Keratinocyte (primary cell): ENCODE data around the gene FEZF1. TPM values are rescaled to one million over a fixed set of nuclear protein-coding genes. Genes with fewer than 3 reads are reported as not detected.
"Not testable (repeated sequence)": the region's sequence is repeated elsewhere in the genome, so short reads cannot be mapped to it uniquely, and the experiment has no call there.

Experiments
- DNase-seq: peaks from one replicate; pipeline ENCODE4 v3.0.0-alpha.2; 2011; ENCODE audit warnings: low read depth, missing footprints, low spot score
- FAIRE-seq: peaks from 2 replicates; lab custom pipeline; 2011; peaks lifted over from hg19 to GRCh38; lab: Jason Lieb, UNC
- H2AFZ ChIP-seq: 2 replicates; pipeline ENCODE4 v1.6.0; 2012; ENCODE audit warnings: low read length, control low read depth, inconsistent platforms; ENCODE audit not compliant: control insufficient read depth
- H3K27ac ChIP-seq: 2 replicates; pipeline ENCODE4 v1.5.1; 2011; ENCODE audit warnings: low read length; ENCODE audit not compliant: control insufficient read depth, insufficient read depth
- H3K27me3 ChIP-seq: 3 replicates; pipeline ENCODE4 v1.6.0; 2011; ENCODE audit warnings: low read length; ENCODE audit not compliant: control insufficient read depth, insufficient read depth; ENCODE audit errors: extremely low read depth
- H3K36me3 ChIP-seq, 2 experiments: 2 replicates in 1 of 2; 3 replicates in 1 of 2; pipeline ENCODE4 v1.5.1; 2011; ENCODE audit warnings: low read length in 2 of 2, mild to moderate bottlenecking in 1 of 2; ENCODE audit not compliant: control insufficient read depth in 2 of 2, insufficient read depth in 2 of 2; ENCODE audit errors: extremely low read depth in 1 of 2
- H3K4me1 ChIP-seq: 3 replicates; pipeline ENCODE4 v1.5.1; 2011; ENCODE audit warnings: low read length; ENCODE audit not compliant: control insufficient read depth, insufficient read depth; ENCODE audit errors: extremely low read depth
- H3K4me2 ChIP-seq: 3 replicates; pipeline ENCODE4 v1.6.0; 2011; ENCODE audit warnings: low read depth, low read length; ENCODE audit not compliant: control insufficient read depth, insufficient read depth; ENCODE audit errors: extremely low read depth
- H3K4me3 ChIP-seq, 3 experiments: fragments of 200-600 bp in 1 of 3; sonication (generic) in 1 of 3; 2 replicates in 2 of 3; 3 replicates in 1 of 3; pipeline ENCODE4 v1.5.1; 2011 to 2016; ENCODE audit warnings: low read length in 3 of 3, mild to moderate bottlenecking in 3 of 3, control low read depth in 2 of 3, inconsistent platforms in 1 of 3, low read depth in 1 of 3, mixed read lengths in 1 of 3, mixed run types in 1 of 3, moderate library complexity in 1 of 3; ENCODE audit not compliant: control insufficient read depth in 2 of 3, insufficient read depth in 2 of 3; ENCODE audit errors: extremely low read depth in 1 of 3
- H3K79me2 ChIP-seq: 2 replicates; pipeline ENCODE4 v1.6.0; 2012; ENCODE audit warnings: low read length; ENCODE audit not compliant: control insufficient read depth, insufficient read depth
- H3K9ac ChIP-seq: 3 replicates; pipeline ENCODE4 v1.6.0; 2011; ENCODE audit warnings: low read length; ENCODE audit not compliant: control insufficient read depth, insufficient read depth; ENCODE audit errors: extremely low read depth
- H3K9me1 ChIP-seq: 3 replicates; pipeline ENCODE4 v1.6.0; 2011; ENCODE audit warnings: low read length; ENCODE audit not compliant: control insufficient read depth, insufficient read depth; ENCODE audit errors: extremely low read depth
- H3K9me3 ChIP-seq: 2 replicates; pipeline ENCODE4 v1.5.1; 2012; ENCODE audit warnings: low read depth, low read length; ENCODE audit not compliant: control insufficient read depth
- H4K20me1 ChIP-seq: 3 replicates; pipeline ENCODE4 v1.6.0; 2011; ENCODE audit warnings: low read length; ENCODE audit not compliant: control insufficient read depth, insufficient read depth; ENCODE audit errors: extremely low read depth
- CTCF ChIP-seq, 3 experiments: IDR thresholded peaks in 1 of 3; conservative IDR thresholded peaks in 1 of 3; optimal IDR thresholded peaks in 1 of 3; 2 replicates in 2 of 3; 3 replicates in 1 of 3; pipeline versions ENCODE3 to v1.5.1; 2011; ENCODE audit warnings: low read length in 3 of 3, mild to moderate bottlenecking in 3 of 3, moderate library complexity in 2 of 3, control low read depth in 1 of 3, inconsistent platforms in 1 of 3; ENCODE audit not compliant: insufficient read depth in 2 of 3; ENCODE audit errors: extremely low read depth in 1 of 3
- EZH2 ChIP-seq: IDR thresholded peaks from one replicate; pipeline ENCODE4 v1.6.1; 2012; ENCODE audit warnings: inconsistent platforms, mild to moderate bottlenecking, low read length, moderate library complexity
- dilution Hi-C: fragments of 300-500 bp; cut with MboI; formaldehyde crosslinking; loops from one replicate; pipeline ENCODE4 v1.7.0; 2020; ENCODE audit warnings: low sequenced_read_pairs; ENCODE audit not compliant: extremely low pct_ligation_motif_present
- polyA plus RNA-seq, 5 experiments: library from polyadenylated mRNA; depleted of rRNA in 3 of 5; stranded (reverse) in 3 of 5; stranded (forward) in 1 of 5; unstranded in 1 of 5; fragments of >200 nt; gene quantifications; 1 replicate in 1 of 5; 2 replicates in 3 of 5; 3 replicates in 1 of 5; pipeline versions ENCODE4 v1.2.1 to v1.2.3, GENCODE V29; 2011 to 2012; ENCODE audit warnings: missing spikeins in 2 of 5, low read depth in 1 of 5, low replicate concordance in 1 of 5

FEZF1 gene
- polyA plus RNA-seq, 1 donor (not counting 4 experiments of a cell fraction or from before 2014, with no cell fraction given) = not detected

GRCh38 chr7:122289426-122289825 lies 15.1 kb downstream of the FEZF1 start:
- Histone ChIP-seq H3K4me2 (no peak overlapping the region), H3K27me3 (no peaks in the 10 kb centered on the region), H3K27ac (no peak overlapping the region), H3K36me3 (no peaks in the 10 kb centered on the region), H3K4me3 (no peak overlapping the region), H3K9me3 (no peaks in the 10 kb centered on the region), H3K4me1 (no peaks in the 10 kb centered on the region), H4K20me1 (no peaks in the 10 kb centered on the region), H3K9me1 (no peaks in the 10 kb centered on the region), H3K9ac (no peak overlapping the region), H3K79me2 (no peaks in the 10 kb centered on the region), H2AFZ (no peak overlapping the region)
- DNase-seq (no peak), FAIRE-seq (no peak)
- dilution Hi-C loops = no loop called here
- TF ChIP-seq CTCF (optimal IDR thresholded peaks at IDR 0.05 in 1 of 3, IDR thresholded peaks at IDR 0.05 in 1 of 3, conservative IDR thresholded peaks at IDR 0.05 in 1 of 3; ENCODE audit: extremely low read depth in 1 of 3, insufficient read depth in 2 of 3, low read length in 3 of 3) = no peak
- TF ChIP-seq EZH2 = no peak

GRCh38 chr7:122284608-122285007 lies 19.9 kb downstream of the FEZF1 start:
- H3K27ac ChIP-seq, H3K4me3 ChIP-seq, H4K20me1 ChIP-seq, H3K9me1 ChIP-seq, dilution Hi-C loops, FAIRE-seq, H3K27me3 ChIP-seq, H3K36me3 ChIP-seq, DNase-seq, H3K4me1 ChIP-seq, H3K4me2 ChIP-seq, H2AFZ ChIP-seq, H3K79me2 ChIP-seq, H3K9ac ChIP-seq, H3K9me3 ChIP-seq: not testable (repeated sequence)

- no peaks in the 10 kb centered on the region for H3K9me3 ChIP-seq
- no peak overlapping the region for H2AFZ ChIP-seq
- H4K20me1 ChIP-seq = no peaks in the 10 kb centered on the region
- FAIRE-seq (no peak), DNase-seq (no peak)
- H3K4me1 ChIP-seq = no peaks in the 10 kb centered on the region
- no peak overlapping the region for H3K4me2 ChIP-seq
- no peak overlapping the region for H3K27ac ChIP-seq
- no peaks in the 10 kb centered on the region for H3K36me3 ChIP-seq
- H3K4me3 ChIP-seq = no peak overlapping the region
- no peaks in the 10 kb centered on the region for H3K79me2 ChIP-seq
- TF ChIP-seq EZH2 (no peak), CTCF (optimal IDR thresholded peaks at IDR 0.05 in 1 of 3, IDR thresholded peaks at IDR 0.05 in 1 of 3, conservative IDR thresholded peaks at IDR 0.05 in 1 of 3; ENCODE audit: extremely low read depth in 1 of 3, insufficient read depth in 2 of 3, low read length in 3 of 3) (no peak)
- dilution Hi-C loops = no loop called here
- H3K27me3 ChIP-seq = no peaks in the 10 kb centered on the region
- H3K9ac ChIP-seq = no peak overlapping the region
- H3K9me1 ChIP-seq = no peaks in the 10 kb centered on the region
Observed at GRCh38 chr7:122273117-122273516, 31.4 kb downstream of the FEZF1 start.
